Globus pallidus (tissue), 1 donor: ENCODE measurements around the gene ADAM21.
"Not testable (repeated sequence)": the region's sequence is repeated elsewhere in the genome, so short reads cannot be mapped to it uniquely, and the experiment has no call there.

Experiments
- DNase-seq: peaks from one replicate; pipeline ENCODE4 v3.0.0-alpha.2; 2015; ENCODE audit warnings: low spot score

ADAM21 gene

DNA sequence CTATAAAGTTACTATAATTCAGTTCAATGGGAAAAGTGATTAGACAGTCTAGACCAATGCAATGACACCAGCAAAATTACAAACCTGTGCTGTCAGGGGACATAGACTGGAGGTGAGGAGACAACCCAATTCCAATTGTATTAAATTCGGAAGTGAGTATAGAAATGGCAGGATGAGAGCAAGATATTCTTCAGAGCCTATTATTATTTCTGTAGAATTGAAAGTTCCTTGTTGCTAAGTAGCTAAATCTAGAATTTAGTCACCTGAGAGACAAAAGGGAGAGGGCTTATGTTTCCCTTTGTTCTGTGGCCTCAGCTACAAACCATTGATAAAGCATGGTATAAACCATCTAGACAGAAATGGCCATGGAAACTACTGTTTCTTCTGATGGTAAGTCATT is at the start of gene ADAM21:
Gene ADAM21 (plus strand): TSS at position 301 of the 400 bp plus-strand sequence. CDS start 5,326 bp downstream, outside the sequence.
- DNase-seq = no peak

DNA sequence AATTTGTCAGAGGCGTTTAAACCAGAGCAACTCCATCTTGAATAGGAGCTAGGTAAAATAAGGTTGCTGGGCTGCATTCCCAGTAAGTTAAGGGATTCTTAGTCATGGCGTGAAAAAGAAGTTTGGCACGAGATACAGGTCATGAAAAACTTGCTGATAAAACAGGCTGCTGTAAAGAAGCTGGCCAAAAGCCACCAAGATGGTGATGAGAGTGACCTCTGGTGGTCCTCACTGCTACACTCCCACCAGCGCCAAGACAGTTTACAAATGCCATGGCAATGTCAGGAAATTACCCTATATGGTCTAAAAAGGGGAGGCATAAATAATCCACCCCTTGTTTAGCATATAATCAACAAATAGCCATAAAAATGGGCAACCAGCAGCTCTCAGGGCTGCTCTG is 48.6 kb upstream of the ADAM21 start:
- not testable (repeated sequence) for DNase-seq

DNA sequence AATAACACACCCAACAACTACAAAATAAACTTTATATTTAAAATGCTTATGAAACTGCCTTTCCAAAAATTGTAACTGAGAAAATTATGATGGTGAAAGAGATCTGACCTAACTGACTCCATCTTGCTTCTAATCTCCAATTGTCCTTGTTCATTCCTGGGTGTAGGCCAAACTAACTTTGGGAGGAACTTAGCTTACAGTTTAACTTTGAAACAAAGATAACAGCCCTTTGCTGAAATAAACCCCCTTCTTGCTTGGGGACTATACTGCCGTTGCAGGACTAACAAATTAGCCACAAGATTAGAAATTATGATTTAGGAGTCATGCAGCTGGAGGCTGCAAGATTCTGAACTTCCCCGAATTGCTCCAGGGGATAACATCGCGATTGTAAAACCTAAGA is 45.8 kb upstream of the ADAM21 start:
- not testable (repeated sequence) for DNase-seq

DNA sequence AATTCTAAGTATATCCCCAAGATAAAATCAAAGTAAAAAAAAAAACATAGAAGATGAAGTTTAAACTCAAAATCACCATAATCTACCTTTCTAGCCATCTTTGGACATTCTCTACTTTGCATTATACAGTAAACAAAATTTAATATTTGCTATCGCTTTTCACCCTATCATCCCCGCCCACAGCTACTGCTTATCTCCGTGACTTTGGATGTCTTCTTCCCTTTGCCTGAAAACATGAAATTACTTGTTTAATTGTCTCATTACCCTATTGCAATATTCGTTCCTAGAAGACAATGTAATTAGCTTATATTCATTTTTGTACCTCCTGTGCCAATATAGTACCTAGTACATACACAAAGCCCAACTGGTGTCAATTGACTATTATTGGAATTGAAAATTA is 44.4 kb upstream of the ADAM21 start:
- no peak for DNase-seq

DNA sequence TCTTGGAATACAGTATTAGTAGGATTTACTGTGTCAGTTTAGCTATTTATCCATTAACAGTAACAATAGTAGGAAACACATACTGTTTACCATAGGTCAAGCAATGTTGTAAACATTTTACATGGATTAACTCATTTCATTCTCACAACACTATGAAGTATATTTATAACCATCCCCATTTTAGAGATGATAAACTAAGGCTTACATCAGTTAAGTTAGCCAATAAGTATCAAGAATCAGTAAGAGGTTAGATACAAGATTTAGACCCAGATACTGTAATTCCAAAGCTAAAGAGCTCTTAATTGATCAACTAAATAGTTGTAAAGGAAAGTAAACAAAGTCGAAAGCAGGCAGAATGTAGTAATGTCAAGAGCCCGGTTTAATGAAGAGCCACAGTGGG is 36.2 kb upstream of the ADAM21 start:
- no peak for DNase-seq

DNA sequence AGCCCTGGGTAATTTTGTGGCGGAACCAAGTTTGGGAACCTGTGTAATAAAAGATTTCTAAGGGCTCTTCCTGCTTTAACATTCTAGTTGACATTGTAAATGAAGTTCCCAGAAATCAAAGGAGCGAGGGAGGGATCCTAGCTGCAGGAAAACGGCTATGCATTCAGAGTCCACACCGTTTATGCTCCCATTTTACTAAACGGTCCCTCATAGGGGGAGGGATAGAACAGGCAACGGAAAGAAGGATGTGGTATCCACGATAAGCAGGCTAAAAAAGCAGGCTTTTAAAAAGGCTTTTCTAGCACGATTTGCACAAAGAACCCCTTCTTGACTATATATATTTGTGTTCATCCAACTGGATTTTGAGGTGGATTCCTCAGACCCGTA is 35.6 kb upstream of the ADAM21 start:
- no peak for DNase-seq

DNA sequence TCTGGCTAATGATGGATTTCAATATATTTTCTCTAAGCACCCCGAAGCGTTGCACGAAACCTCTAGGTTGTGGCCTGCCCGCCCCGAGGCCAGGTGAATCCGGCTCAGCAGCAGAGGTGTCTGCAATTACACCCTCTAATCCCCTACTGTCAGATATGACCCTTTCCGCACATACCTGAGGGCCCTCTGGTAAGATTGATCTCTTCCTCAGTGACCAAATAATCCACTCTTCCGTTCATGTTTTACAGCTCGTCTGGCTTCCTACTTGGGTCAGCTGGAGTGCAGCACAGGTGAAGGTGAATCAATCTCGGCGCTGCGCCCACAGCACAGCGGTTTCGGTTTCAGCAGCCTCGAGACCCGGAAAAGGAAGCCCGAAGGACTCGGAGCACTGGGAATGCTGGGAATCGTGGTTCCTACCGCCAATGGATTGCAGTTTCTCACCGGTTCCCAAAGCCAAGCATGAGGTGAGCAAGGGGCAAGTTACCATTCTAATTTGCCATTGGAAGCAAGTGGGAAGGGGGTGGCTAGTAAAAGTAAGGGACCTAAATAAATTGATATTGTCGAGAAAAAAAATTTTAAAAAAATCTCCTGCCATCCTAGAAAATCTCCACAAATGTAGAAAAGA is 35.1 kb upstream of the ADAM21 start, which contains the start of gene SYNJ2BP:
Gene SYNJ2BP (minus strand): TSS at position 366 of the 625 bp plus-strand sequence. CDS start 127 bp downstream, at position 239.
- DNase-seq = peak; percentile 58

DNA sequence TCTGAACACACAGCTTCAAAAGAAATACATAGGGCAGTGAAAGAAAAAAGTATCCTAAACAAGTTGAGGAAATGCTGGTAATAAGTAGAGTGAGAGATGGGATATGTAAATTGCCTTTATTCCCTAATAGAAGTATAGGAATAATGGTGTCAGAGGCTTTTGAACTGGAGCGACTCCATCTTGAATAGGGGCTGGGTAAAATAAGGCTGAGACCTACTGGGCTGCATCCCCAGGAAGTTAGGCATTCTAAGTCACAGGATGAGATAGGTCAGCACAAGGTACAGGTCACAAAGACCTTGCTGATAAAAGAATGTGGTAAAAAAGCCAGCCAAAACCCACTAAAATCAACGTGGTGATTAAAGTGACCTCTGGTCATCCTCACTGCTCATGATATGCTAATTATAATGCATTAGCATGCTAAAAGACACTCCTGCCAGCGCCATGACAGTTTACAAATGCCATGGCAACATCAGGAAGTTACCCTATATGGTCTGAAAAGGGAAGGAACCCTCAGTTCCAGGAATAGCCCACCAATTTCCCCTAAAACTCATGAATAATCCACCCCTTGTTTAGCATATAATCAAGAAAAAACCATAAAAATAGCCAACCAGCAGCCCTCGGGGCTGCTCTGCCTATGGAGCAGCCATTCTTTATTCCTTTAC is 32.6 kb upstream of the ADAM21 start:
- DNase-seq = not testable (repeated sequence)

DNA sequence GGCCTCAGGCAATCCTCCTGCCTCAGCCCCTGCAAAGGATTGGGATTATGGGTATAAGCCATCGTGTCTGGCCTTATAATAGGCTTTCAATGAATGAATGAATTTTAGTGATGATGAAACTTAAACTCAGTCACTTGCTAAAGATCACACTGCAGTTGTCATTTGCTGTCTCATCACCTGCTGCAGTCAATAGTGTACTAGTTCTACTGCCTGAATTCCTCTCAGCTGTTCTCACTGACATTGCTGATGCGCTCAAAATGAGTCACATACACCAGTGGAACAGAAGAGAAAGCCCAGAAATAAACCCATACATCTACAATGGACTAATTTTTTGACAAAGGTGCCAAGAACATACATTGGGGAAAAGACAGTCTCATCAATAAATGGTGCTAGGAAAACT is 29.4 kb upstream of the ADAM21 start:
- DNase-seq = no peak

DNA sequence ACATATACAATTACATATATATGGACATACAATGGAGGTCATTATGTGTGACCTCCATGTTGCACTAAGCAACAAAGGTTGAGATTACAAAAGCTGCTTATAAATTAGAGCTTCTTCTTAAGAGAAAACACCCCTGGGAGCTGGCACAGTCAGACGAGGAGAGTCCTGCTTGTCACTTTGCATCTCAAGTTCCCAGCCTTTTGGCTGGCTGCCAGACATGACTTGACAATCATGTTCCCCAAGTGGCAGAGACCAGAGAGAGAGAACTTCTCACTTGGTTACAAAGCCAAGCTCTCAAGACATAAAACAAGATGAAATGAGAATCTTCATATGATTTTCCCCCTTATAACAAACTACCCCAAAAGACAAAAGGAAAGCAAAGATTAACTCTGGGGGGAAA is 26.6 kb upstream of the ADAM21 start:
- DNase-seq = no peak

DNA sequence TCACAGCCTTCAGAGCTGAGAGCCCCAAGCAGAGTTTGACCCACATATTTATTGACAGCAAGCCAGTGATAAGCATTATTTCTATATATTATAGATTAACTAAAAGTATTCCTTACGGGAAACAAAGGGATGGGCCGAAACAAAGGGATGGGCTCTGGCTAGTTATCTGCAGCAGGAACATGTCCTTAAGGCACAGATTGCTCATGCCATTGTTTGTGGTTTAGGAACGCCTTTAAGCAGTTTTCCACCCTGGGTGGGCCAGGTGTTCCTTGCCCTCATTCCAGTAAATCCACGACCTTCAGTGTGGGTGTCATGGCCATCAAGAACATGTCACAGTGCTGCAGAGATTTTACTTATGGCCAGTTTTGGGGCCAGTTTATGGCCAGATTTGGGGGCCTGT is 25.4 kb upstream of the ADAM21 start:
- not testable (repeated sequence) for DNase-seq

DNA sequence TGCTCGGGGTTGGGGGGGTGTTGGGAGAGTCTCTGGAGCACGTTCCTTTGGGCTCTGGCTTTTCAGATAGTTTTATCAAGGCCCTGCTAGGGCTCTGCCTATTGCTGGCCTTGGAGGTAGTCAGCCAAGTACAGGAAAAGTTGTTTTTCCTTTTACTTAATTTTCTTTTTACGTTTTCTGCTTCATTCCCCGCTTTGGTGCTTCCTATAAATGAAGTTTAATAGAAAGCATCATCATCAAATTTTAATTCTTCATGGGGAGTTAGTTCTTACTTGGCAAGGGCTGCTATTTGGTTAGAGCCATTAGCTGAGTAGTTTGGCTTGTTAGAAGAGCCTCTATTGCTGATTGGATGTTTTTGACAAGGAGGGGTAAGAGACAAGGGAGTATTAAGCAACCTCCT is 15.1 kb upstream of the ADAM21 start:
- no peak for DNase-seq

DNA sequence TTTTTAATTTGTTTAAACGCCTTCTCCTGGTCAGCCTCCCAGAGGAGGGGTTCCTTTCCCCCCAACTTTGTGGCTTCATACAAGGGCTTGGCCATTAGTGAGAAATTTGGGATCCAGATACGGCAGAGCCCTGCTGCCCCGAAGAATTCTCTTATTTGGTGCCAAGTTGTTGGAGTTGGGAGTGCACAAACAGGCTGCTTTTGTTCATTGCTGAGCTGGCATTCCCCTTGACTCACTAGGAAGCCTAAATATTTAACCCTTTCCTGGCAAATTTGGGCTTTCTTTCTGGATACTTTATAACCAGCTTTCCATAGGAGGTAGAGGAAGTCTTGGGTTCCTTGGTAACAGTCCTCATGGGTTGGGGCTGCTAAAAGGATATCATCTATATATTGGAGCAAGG is 10.3 kb upstream of the ADAM21 start:
- no peak for DNase-seq

DNA sequence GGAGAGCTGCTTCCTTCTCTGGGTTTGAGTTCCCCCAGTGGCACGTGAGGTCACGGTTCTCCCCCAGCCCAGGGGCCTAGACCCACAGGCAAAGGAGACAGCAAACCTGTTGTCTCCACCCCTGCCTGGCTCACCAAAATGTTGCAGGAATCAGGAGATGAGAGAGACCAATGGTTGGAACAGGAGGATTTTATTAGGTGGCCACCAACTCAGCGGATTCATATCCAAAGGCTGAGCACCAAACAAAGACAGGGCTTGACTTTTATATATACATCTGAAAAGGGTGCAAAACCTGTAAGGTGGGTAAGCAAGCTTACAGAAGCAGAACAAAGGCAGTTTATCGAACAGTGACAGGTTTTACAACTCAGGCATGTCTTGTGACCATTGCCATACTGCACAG is 9.2 kb upstream of the ADAM21 start:
- DNase-seq = no peak

DNA sequence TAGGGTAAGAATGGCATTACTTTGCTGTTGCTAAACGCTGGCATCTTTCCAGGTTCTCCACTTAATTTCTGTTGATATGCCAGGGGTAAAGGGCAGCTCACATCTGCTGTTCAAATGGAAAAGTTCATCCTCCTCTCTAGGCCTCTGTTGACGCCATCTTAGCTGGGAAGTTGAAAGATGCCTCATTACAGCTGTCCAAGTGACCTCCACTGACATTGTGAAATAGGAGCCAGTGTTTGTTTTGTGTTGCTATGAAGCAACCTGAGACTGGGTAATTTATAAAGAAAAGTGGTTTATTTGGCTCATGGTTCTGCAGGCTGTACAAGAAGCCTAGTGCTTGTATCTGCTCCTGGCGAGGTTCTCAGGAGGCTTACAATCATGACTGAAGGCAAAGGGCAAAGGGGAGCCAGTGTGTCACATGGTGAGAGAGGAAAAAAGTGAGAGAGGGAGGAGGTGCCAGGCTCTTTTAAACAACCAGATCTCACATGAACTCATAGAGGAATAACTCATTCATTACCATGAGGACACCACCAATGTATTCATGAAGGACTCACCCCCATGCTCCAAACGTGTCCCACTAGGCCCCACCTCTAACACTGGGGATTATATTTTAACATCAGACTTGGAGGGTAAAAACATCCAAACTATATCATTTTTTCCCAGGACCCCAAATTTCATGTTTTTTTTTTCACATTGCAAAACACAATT is 3.2 kb upstream of the ADAM21 start:
- no peak for DNase-seq

DNA sequence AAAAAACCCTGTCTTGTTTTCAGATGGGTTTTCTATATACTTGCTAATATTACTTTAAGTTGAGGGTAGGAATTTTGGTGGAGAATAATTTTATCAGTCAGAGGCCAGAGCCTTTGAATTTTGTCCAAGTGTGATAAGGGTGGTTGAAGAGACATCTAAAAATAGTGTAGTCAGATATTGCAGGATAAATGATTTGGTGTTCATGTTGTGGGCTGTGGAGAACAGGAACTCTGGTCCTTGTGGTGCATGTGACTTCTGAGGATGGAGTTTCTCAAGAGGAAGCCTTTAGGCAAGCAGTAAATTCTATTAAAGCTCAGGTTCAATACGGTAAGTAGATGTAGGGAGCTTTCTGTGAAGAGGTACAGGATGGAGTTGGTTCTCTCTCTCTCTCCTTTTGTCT is 2.8 kb downstream of the ADAM21 start:
- no peak for DNase-seq

DNA sequence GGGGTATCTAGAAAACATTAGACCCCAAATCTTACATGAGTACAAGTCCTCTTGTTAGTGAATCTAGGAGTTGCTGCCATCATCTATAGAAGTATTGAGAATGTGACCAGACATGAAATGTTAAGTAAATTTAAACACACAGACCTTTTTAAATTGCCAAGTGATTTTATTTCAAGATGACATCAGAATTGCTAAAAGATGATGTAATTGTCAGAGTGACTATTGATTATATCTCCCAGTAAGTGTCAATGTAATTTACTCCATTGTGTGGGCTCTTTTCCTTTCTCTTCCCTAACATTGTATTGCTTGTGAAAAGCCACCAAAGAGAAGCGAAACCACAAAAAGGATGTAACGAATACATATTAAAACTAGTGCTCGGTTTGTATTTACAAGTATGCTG is 16.8 kb downstream of the ADAM21 start:
- no peak for DNase-seq

DNA sequence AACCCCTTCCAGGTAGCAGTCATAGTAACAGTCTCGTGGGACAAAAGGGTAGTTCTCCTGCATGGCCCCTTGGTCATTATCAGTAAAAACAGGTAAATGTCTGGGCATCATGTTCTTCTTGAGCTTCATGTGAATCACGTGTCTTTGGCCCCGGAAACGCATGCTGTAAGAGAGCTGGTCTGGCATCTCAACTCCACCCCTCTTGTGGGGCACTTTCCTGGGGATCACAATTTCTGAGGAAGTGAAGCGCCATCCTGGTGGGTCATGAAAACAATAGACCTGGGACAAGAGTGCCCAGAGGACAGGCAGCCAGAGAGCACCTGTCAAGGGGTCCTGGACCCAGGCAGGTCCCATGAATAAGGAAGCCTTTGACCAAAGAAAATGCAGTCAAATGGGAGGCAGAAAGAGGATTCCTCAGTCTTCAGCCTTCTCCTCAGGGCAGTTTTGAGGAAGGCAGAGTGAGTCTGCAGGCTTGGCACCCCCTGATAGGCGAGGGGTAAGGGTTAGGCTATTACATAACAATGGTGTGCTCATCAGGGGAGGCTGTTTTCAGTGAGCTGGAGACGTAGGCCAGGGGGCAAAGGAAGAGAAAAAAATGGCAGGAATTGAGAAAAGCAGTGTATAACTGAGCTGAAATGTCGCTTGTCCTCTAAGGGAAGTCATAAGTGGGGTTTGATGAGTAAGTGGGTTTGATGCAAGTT is 19.0 kb downstream of the ADAM21 start:
- not testable (repeated sequence) for DNase-seq

DNA sequence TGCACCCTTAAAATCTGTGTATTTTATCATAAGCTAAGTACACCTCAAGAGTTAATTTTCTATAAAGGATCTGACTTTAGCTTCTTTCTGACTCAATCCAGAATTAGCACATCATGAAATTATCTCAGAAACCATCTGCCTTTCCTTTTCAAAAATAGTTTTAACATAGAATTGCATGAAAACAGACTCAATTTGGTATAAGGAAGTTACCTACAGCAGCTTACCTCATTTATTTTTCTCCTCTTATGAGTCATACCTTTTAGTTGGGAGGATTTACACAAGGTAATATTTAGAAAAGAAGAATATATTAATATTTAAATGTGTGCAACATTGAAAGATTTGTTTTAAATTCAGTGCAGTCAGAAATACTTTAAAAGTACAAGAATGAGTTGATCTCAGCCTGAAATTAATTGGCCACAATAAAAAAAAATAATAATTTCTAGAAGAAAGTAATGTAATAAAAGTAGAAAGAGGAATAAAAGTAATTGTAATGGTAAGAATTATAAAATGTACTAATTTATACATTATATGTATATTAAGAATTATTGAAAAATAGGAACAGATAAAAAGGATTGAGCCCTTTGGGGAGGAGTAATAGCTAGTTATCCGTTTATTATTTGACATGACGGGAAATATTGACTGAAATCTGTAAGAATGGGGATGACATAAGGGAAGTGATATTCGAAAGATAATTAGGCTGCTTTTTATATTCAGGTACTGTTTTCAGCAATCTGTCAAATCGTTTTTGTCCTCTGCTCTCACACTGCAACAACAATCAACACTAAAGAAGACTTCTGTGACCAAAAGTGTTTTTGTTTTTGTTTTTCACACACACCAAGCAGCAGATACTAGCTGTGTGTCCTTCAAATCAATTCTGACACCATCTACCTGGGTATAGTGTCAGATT is 20.5 kb downstream of the ADAM21 start:
- DNase-seq = no peak

DNA sequence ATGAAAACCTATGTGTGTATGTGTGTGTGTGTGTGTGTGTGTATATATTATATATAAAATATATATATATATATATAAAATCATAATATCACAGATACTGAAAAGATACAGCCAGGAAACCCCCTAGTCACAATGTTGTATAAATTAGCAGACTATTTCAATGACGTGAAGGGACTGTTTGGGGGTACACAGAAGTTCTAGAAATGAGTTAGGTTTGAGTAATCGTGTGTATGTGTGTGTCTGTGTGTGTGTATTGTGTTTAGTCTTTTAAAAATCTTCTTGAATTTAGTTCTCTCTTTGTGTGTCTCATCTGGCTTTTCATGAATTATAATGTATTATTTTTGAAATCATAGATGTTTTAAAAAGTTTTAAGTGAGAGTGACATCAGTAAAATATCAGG is 21.9 kb downstream of the ADAM21 start:
- DNase-seq = no peak

DNA sequence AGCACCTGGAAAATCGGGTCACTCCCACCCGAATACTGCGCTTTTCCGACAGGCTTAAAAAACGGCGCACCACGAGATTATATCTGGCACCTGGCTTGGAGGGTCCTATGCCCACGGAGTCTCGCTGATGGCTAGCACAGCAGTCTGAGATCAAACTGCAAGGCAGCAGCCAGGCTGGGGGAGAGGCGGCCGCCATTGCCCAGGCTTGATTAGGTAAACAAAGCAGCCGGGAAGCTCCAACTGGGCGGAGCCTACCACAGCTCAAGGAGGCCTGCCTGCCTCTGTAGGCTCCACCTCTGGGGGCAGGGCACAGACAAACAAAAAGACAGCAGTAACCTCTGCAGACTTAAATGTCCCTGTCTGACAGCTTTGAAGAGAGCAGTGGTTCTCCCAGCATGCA is 23.5 kb downstream of the ADAM21 start:
- not testable (repeated sequence) for DNase-seq
